ENCODE measurements around the gene NOC4L.

DNA sequence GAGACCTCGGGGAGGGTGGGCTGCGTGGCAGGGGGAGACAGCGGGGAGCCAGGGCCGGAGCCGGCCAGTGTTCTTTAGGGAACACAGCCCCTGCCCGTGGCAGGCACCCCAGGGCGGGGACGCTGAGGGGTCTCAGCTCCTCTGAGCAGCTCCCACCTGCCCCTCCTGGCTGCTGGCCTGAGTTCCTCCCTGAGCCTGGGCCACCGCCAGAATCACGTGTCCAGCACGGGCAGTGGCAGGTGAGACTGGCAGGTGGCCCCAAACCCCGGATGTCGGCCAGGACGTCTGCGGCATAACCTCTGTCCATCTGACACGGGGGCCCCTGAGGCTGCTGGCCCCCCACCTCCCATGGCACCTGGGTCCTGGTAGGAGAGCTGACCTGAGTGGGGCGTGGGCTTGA lies 25.1 kb downstream of the NOC4L start:
- TF ChIP-seq, protein P1, sequence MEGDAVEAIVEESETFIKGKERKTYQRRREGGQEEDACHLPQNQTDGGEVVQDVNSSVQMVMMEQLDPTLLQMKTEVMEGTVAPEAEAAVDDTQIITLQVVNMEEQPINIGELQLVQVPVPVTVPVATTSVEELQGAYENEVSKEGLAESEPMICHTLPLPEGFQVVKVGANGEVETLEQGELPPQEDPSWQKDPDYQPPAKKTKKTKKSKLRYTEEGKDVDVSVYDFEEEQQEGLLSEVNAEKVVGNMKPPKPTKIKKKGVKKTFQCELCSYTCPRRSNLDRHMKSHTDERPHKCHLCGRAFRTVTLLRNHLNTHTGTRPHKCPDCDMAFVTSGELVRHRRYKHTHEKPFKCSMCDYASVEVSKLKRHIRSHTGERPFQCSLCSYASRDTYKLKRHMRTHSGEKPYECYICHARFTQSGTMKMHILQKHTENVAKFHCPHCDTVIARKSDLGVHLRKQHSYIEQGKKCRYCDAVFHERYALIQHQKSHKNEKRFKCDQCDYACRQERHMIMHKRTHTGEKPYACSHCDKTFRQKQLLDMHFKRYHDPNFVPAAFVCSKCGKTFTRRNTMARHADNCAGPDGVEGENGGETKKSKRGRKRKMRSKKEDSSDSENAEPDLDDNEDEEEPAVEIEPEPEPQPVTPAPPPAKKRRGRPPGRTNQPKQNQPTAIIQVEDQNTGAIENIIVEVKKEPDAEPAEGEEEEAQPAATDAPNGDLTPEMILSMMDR (IDR thresholded peaks at IDR 0.05; ENCODE audit: insufficient read depth, low read length, poor library complexity, severe bottlenecking) = no peak
- TF ChIP-seq EZH2phosphoT487 (conservative IDR thresholded peaks at IDR 0.05; ENCODE audit: low read length) = no peak

Data from SU-DHL-6 (cell line).